ENCODE data around the gene PHPT1. TPM values are rescaled to one million over a fixed set of nuclear protein-coding genes. Genes with fewer than 3 reads are reported as not detected.
A peak's percentile ranks its signal among the peaks of the same experiment; 100 is the strongest.

PHPT1 gene
- total and polyA plus RNA-seq, 2 of the 13 experiments (the other 11 are each of a cell fraction or from before 2014, with no cell fraction given): 189 to 192 TPM

DNA sequence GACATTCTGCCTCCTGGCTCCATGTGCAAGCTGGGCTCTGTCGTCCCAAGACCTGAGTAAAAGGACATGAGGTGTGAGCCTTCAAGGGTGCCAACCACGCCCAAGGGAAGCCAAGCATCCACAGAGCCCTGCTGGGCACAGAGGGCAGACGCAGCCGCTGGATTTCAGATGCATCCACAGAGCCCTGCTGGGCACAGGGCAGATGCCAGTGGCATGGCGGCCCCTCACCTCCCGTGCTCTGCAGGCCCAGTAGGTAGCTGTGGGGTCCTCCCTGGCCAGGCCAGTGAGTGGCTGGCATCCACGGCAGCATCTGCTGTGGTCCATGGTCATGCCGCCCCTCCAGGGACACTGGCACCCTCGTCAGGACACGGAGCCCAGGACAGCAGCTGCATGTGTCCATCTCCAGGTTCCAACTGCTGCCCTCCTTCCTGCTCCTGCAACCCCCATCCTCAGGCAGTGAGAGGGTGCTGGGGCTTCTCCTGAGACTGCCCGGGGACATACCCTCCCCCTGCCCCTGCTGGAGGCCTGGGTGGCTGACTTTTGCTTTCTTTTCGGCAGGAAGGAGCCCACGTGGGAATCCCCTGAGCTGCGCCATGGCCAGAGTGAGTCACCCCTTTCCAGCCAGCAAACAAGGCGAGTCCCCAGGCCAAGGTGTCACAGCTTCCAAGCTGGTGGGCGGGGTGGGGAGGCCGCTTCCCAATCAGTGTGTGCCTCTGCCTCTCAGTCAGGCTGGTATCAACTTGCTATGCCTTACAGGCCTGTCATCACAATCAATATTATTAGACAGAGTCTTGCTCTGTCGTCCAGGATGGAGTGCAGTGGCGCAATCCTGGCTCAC lies 33.1 kb downstream of the PHPT1 start (continued):
- no peak for TF ChIP-seq ZNF589 (CRISPR knock-in tag; conservative IDR thresholded peaks at IDR 0.05)
- TF ChIP-seq, protein P1, sequence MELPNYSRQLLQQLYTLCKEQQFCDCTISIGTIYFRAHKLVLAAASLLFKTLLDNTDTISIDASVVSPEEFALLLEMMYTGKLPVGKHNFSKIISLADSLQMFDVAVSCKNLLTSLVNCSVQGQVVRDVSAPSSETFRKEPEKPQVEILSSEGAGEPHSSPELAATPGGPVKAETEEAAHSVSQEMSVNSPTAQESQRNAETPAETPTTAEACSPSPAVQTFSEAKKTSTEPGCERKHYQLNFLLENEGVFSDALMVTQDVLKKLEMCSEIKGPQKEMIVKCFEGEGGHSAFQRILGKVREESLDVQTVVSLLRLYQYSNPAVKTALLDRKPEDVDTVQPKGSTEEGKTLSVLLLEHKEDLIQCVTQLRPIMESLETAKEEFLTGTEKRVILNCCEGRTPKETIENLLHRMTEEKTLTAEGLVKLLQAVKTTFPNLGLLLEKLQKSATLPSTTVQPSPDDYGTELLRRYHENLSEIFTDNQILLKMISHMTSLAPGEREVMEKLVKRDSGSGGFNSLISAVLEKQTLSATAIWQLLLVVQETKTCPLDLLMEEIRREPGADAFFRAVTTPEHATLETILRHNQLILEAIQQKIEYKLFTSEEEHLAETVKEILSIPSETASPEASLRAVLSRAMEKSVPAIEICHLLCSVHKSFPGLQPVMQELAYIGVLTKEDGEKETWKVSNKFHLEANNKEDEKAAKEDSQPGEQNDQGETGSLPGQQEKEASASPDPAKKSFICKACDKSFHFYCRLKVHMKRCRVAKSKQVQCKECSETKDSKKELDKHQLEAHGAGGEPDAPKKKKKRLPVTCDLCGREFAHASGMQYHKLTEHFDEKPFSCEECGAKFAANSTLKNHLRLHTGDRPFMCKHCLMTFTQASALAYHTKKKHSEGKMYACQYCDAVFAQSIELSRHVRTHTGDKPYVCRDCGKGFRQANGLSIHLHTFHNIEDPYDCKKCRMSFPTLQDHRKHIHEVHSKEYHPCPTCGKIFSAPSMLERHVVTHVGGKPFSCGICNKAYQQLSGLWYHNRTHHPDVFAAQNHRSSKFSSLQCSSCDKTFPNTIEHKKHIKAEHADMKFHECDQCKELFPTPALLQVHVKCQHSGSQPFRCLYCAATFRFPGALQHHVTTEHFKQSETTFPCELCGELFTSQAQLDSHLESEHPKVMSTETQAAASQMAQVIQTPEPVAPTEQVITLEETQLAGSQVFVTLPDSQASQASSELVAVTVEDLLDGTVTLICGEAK (IDR thresholded peaks at IDR 0.05): no peak
- TF ChIP-seq, protein P1 (CRISPR knock-in tag; IDR thresholded peaks at IDR 0.05): no peak; the same call in 1 of the 2 replicates
- peak; percentile 70 for TF ChIP-seq AGO2 (optimal IDR thresholded peaks at IDR 0.05; ENCODE audit: low read depth, low read length)
- no peak for TF ChIP-seq ZNF33A (CRISPR knock-in tag; IDR thresholded peaks at IDR 0.05; ENCODE audit: borderline replicate concordance)
- TF ChIP-seq NFAT5 (CRISPR knock-in tag; IDR thresholded peaks at IDR 0.05): no peak
- no peak for TF ChIP-seq SP140L (CRISPR knock-in tag; IDR thresholded peaks at IDR 0.05; ENCODE audit: borderline replicate concordance)
- peak; percentile 37; the same call in 1 of the 2 replicates for TF ChIP-seq POLR2AphosphoS5 (IDR thresholded peaks at IDR 0.05; ENCODE audit: low read depth, low read length)
- no peak for TF ChIP-seq FOXA1 (IDR thresholded peaks at IDR 0.05)
- TF ChIP-seq FOXA1 (CRISPR knock-in tag; IDR thresholded peaks at IDR 0.05): peak; percentile 60
- no peak for TF ChIP-seq ZNF740 (CRISPR knock-in tag; IDR thresholded peaks at IDR 0.05)
- peak; percentile 96 for TF ChIP-seq MXD4 (CRISPR knock-in tag; IDR thresholded peaks at IDR 0.05)

All from HepG2 (cell line).